ACC112 (cell line): ENCODE measurements around the gene CLEC2B.

Experiments
- H2AFZ ChIP-seq: fragments of 200-600 bp; sonication (generic); one replicate; pipeline ENCODE4 v1.6.0; 2017; ENCODE audit warnings: antibody characterized with exemption, low read length; ENCODE audit not compliant: unreplicated experiment
- H3K27ac ChIP-seq: fragments of 200-600 bp; sonication (generic); 2 replicates; pipeline ENCODE4 v1.5.1; 2014; ENCODE audit warnings: low read depth, mild to moderate bottlenecking, antibody characterized with exemption, low read length, moderate library complexity
- H3K27me3 ChIP-seq: fragments of 200-600 bp; sonication (generic); 2 replicates; pipeline ENCODE4 v1.6.1; 2014; ENCODE audit warnings: mild to moderate bottlenecking, antibody characterized with exemption, low read length, moderate library complexity, mixed read lengths; ENCODE audit not compliant: insufficient read depth
- H3K36me3 ChIP-seq: fragments of 200-600 bp; sonication (generic); 2 replicates; pipeline ENCODE4 v1.6.1; 2016; ENCODE audit warnings: mild to moderate bottlenecking, antibody characterized with exemption, low read length, moderate library complexity, mixed read lengths; ENCODE audit not compliant: insufficient read depth
- H3K4me1 ChIP-seq: fragments of 200-600 bp; sonication (generic); one replicate; pipeline ENCODE4 v1.6.1; 2016; ENCODE audit warnings: low read length, mixed read lengths; ENCODE audit not compliant: insufficient read depth, unreplicated experiment, control insufficient read depth
- H3K4me3 ChIP-seq: fragments of 200-600 bp; sonication (generic); 2 replicates; pipeline ENCODE4 v1.5.1; 2014; ENCODE audit warnings: mild to moderate bottlenecking, low read depth, low read length
- H3K79me2 ChIP-seq: fragments of 200-600 bp; sonication (generic); one replicate; pipeline ENCODE4 v1.6.0; 2016; ENCODE audit warnings: low read length; ENCODE audit not compliant: control insufficient read depth, unreplicated experiment, insufficient read depth

The CLEC2B gene

DNA sequence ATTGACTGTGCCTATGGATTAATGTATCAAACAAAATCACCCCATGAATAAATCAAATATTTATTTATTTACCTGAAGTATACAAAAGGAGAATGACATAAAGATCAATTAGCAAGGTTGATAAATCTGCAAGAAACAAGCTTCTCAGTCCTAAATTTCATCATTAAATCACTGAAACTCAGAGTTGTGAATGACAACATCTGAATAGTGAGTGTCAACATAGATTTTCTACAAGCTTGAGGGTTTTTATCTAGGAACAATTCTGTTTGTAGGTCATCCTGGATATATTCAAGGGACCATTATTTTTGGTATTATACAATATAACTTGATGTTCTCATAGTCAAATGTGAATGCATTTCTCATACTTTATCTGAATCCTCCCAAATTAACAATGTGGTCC is 59.3 kb downstream of the CLEC2B start:
- peaks cover 5% of the 10 kb centered on the region; the same call in 1 of the 2 replicates for H3K27me3 ChIP-seq
- H3K4me1 ChIP-seq, result no peaks in the 10 kb centered on the region
- H3K79me2 ChIP-seq, result no peaks in the 10 kb centered on the region
- H2AFZ ChIP-seq, result no peak overlapping the region
- H3K36me3 ChIP-seq, result no peaks in the 10 kb centered on the region
- H3K4me3 ChIP-seq, result no peak overlapping the region
- H3K27ac ChIP-seq, result no peak overlapping the region

DNA sequence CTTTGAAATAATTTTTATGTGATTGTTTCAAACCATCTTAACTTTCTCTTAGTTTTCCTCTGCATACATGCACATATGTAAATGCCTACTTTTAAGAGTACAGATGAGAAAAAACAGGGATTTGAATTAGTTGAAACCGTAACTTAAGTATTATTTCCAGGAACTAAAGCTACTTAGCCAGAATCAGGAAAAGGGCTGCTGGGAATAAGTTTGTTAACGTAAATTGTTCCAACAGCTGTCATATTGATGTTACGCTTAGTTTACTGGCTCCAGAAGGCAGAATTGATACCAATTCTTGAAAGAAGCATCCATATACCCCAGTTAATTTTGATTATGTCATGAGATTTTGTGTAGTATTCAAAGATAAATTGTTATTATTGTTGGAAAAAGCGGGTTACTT is 59.8 kb downstream of the CLEC2B start:
- H3K79me2 ChIP-seq, result no peaks in the 10 kb centered on the region
- no peak overlapping the region for H3K4me3 ChIP-seq
- peaks cover 5% of the 10 kb centered on the region; the same call in 1 of the 2 replicates for H3K27me3 ChIP-seq
- H3K4me1 ChIP-seq, result no peaks in the 10 kb centered on the region
- H2AFZ ChIP-seq, result no peak overlapping the region
- no peak overlapping the region for H3K27ac ChIP-seq
- no peaks in the 10 kb centered on the region for H3K36me3 ChIP-seq

DNA sequence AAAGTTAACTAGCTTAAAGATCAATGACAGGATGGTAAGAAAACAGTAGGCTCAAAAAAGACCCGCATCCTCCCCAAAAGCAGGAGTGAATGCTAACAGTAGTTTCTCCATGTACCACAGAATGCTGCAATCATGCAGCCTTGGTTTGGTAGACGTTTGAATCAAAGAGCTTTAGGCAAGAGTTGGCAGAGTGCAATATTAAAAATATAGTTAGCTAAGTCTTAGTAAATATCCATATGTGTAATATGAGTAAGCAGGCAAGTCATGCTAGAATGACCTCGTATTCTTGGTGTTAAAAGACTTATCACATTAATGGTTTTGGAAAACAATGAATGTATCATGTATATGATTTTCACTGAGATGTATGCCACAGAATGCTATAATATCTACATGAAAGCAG is 60.6 kb downstream of the CLEC2B start:
- Histone ChIP-seq H3K4me1 (no peaks in the 10 kb centered on the region), H2AFZ (no peak overlapping the region), H3K4me3 (no peak overlapping the region), H3K27me3 (peaks cover 5% of the 10 kb centered on the region; the same call in 1 of the 2 replicates), H3K79me2 (no peaks in the 10 kb centered on the region), H3K36me3 (no peaks in the 10 kb centered on the region), H3K27ac (no peak overlapping the region)

DNA sequence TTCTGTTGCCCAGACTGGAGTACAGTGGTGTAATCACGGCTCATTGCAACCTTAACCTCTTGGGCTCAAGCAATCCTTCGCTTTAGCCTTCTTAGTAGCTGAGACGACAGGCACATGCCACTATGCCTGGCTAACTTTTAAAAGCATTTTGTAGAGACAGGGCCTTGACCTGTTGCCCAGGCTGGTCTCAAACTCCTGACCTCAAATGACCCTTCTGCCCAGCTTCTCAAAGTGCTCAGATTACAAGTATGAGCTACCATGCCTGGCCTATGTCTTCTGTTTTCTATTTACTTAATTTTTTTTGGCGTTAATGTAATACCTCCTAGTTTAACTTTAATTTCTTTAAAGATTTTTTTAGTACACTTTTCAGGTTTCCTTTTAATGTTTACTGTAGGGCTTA is 62.4 kb downstream of the CLEC2B start:
- Histone ChIP-seq H3K27ac (no peak overlapping the region), H3K4me1 (no peaks in the 10 kb centered on the region), H2AFZ (no peak overlapping the region), H3K36me3 (no peaks in the 10 kb centered on the region), H3K27me3 (peaks cover 5% of the 10 kb centered on the region; the same call in 1 of the 2 replicates), H3K79me2 (no peaks in the 10 kb centered on the region), H3K4me3 (no peak overlapping the region)

DNA sequence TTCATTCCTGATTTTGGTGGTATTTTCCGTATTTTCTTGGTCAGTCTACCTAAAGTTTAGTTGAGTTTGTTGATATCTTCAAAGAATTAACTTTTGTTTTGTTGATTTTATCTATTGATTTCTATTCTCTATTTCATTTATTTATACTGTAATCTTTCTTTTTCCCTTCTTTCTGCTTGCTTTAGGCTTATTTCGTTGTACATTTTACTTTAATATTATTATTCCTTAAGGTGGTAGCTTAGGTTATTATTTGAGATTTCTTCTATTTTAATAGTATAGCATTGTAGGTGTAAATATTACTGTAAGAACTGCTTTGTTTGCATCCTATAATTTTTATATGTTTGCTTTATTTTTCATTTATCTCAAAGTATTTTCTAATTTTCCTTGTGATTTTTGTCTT is 63.3 kb downstream of the CLEC2B start:
- Histone ChIP-seq H3K36me3 (no peaks in the 10 kb centered on the region), H3K4me3 (no peak overlapping the region), H3K4me1 (no peaks in the 10 kb centered on the region), H3K79me2 (no peaks in the 10 kb centered on the region), H3K27me3 (no peaks in the 10 kb centered on the region), H3K27ac (no peak overlapping the region), H2AFZ (no peak overlapping the region)
